HUDEP-2 (cell line): ENCODE data around the gene RAB7B.

Experiments used
- DNase-seq, 76 experiments: peaks; one replicate each; lab custom pipeline; 2025; ENCODE audit not compliant: unreplicated experiment in 76 of 76; lab: John Stamatoyannopoulos, UW

Gene RAB7B

DNA sequence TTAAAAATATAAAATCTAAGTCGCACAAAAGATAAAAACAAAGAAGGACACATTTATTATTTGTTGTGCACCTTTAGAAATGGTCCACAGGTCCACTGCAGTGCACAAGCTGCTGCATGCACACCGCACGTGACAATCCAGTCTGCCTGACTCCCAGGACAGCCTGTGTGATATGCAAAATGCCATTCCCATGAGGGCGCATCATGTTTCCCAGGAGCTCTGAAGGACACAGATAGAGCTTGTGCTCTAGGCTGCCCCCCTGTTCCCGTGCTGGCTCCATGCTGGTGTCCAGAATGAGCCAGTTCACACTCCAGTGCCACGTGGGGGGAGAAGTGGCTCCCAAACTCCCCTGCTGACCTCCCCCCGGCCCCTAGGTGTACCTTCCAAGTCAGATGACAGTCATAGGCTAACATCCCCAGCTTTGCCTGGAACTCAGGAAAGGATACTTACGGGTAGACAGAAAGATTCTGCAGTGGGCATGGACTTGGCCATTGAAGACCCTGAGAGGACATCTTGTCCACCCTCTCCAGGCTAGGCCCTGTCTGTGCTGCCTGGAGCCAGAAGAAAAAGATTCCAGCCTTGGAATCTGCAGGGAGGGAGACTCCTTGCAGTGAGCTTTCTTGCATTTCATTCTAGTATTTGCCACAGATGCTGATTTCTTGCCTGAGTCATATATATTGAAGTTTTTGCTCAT is 26.3 kb downstream of the RAB7B start:
- DNase-seq = no peak

- no peak for DNase-seq
Measured at GRCh38 chr1:205976036-205976435, 27.2 kb downstream of the RAB7B start.

GRCh38 chr1:205975387-205975998 is 27.7 kb downstream of the RAB7B start:
- peak in 3 of 76 experiments; percentile 3 to 11 (median 8) for DNase-seq

DNA sequence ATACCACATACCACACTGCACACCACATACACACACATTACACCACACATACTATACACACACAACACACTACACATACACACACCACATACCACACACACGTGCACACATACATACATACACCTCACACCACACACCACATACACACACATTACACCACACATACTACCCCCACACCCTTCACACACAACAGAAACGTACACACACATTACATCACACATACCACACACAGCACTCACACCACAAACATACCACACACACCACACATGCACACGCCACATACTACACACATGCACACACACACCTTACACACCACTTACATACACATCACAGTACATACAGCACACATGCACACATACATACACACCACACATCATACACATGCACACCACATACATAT is 28.5 kb downstream of the RAB7B start:
- no peak for DNase-seq

- DNase-seq = no peak
Measured at GRCh38 chr1:205973377-205974232, 29.6 kb downstream of the RAB7B start.

- no peak for DNase-seq
Measured at GRCh38 chr1:205972491-205973168, 30.6 kb downstream of the RAB7B start.

DNA sequence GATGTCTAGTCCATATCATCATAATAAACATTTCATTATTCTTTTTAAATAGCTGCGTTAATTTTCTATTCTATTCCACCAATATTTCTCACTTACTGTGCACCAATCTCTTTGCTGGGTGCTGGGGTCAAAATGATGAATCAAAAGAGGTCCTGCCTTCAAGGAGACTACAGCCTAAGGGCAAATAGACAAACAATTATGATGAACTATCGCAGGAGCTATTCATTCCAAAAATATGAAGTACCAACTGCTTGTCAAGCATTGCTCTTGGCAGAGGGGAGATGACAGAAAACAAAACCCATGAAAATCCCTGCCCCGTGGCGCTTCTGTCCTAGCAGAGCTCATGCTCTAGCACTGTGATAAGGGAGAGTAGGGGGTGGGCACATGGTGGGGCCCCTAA is 31.1 kb downstream of the RAB7B start:
- no peak for DNase-seq

- no peak for DNase-seq
Measured at GRCh38 chr1:205971082-205971481, 32.1 kb downstream of the RAB7B start.

DNA sequence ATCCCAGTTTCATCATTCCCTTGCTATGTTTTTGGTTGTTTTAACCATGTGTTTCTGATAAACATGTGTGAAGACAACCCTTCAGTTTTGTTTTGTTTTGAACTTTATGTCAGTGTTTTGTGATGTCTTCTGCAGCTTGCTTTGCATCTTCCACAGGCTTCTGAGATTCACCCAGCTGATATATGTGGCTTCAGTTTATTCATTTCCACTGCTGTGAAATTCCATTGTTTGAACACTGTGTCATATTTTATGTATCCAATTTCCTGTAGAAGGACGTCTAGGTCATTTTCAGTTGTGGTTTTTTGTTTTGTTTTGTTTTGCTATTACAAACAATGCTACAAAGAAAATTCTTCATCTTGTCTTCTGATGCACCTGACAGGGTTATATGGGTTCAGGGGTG is 32.7 kb downstream of the RAB7B start:
- DNase-seq = no peak

DNA sequence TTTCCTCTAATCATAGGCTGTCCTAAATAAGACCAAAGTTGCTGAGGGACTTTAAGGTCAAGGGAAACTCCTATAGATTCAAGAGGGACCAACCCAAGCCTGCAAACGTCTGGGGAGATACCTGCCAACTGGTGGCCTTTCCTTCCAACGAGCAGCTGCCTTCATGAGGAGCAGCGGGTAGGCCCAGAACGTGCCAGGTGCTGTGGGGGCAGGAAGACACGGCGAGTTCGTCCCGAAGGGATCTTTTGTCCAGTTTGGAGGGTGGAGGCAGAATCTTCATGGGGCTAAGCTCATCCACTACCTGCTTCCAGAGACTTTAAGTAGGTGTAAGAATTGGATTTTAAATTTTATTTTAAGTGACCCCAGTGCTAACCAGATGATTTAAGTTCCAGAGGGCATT is 34.0 kb downstream of the RAB7B start:
- no peak for DNase-seq

DNA sequence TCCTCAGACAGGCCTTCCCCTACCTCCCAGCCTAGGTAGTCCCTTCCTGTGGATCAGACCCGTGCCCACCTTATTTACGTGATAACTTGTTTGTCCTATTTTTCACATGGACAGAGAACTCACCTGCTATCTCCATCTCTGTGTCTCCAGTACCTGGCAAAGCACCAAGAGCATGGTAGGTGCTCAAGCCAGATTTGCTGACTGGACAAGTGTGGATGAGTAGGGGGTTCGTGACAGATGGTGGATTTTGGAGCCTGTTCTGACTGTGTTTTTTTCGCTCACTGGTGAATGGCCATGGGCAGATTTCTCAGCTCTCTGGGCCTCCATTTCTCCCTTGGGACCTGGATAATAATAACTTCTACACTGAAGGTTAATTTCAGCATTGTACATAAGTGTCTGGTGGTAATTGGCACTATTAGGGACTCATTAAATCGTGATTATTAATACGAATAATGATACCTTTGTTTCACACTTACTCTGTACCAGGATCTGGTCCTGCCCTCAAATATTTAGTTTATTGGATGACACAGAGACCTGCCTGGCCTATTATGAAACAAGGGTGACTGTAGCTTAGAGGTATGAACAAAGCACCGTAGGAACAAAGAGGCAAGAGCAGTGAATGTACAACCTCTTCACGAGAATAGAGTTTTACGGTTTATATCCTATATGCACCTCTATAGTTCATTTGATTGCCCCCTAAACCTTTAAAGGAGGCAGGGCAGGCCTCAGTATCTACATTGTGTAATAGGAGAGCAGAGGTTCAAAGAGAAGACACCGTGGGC is 35.5 kb downstream of the RAB7B start:
- DNase-seq = no peak

GRCh38 chr1:205965036-205965884 is 37.9 kb downstream of the RAB7B start:
- no peak for DNase-seq

GRCh38 chr1:205963352-205964155 is 39.6 kb downstream of the RAB7B start:
- DNase-seq = no peak

DNA sequence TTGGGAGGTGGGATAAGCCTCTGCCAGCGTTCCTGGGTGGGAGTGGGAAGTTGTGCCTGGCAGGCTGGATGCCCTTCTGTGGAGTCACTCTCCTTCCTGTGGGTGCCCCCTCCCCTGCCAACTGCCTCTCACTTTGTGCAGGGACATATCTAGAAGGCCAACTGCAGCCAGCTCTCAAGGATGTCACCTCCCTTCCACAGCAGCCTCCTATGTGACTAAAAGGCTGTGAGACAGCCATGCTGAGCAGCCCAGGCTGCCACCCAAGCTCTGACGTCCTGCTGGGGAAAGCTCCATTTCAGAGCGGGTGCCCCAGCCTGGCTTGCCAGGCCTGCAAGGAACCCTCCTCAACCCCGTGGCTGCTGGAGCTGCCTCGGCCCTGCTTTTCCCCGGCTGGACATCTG is 40.4 kb downstream of the RAB7B start:
- no peak for DNase-seq

- no peak for DNase-seq
Measured at GRCh38 chr1:205961991-205962820, 41.0 kb downstream of the RAB7B start.

DNA sequence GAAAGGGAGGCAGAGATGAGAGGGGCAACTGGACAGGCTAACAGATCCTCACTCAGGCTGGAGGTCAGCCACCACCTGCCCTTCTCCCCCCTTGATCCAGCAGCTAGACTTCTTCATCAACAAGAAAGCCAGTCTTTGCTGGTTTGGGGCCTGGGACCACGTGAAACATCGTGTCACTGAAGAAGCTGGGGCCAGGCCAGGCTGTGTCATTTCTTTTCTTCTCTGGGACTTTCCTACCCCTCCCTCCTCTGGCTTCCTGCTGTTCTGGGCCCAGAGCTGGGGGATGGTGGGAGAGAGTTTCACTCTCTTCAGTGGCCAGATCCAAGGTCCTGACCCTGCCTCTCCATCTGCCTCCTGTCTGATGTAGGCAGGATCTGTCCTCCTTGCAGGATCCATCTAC is 41.8 kb downstream of the RAB7B start:
- DNase-seq = no peak

- DNase-seq = no peak
Measured at GRCh38 chr1:205959789-205960188, 43.4 kb downstream of the RAB7B start.

DNA sequence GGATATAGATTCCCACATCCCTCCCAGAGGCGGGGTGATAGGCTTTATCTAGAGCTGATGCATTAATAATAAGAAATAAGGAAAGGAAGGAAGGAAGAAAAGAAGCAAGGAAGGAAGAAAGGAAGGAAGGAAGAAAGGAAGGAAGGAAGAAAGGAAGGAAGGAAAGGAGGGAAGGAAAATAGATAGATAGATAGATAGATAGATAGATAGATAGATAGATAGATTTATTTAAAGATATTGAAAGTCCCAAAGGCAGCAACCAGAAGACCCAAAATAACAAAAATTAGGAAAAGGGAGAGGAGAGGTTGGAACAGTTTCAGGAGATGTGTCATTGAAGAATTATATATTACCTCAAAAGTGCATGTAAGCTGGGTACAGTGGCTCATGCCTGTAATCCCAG is 47.7 kb downstream of the RAB7B start:
- DNase-seq = no peak
